ENCODE results near the gene GPR148. TPM values are rescaled to one million over a fixed set of nuclear protein-coding genes. Genes with fewer than 3 reads are reported as not detected.

Gene GPR148
- total and polyA plus RNA-seq, 4 experiments from 2014 or later, result not detected

- H3K36me3 ChIP-seq (ENCODE audit: insufficient read depth, low read length), result no peaks in the 10 kb centered on the region
- intact Hi-C loops (cut with micrococcal nuclease), result no loop called here
- DNase-seq, result no peak
- H3K9me3 ChIP-seq (ENCODE audit: control insufficient read depth in 1 of 2, low read length in 2 of 2), result no peaks in the 10 kb centered on the region
- no peaks in the 10 kb centered on the region for H3K4me1 ChIP-seq (ENCODE audit: insufficient read depth, low read length)
- no peaks in the 10 kb centered on the region for H3K36me3 Mint-ChIP-seq
- no peak overlapping the region for H3K4me3 ChIP-seq (ENCODE audit: low read length in 2 of 2)
- no peak overlapping the region for H3K4me3 Mint-ChIP-seq
- H3K27ac ChIP-seq (ENCODE audit: low read depth, low read length), result no peak overlapping the region
- H3K9me3 Mint-ChIP-seq, result peaks cover 0 to 12% (median 6%) of the 10 kb centered on the region in 8 donors
- H3K27me3 ChIP-seq (ENCODE audit: insufficient read depth, low read length), result no peaks in the 10 kb centered on the region
- ChIA-PET CTCF (ENCODE audit: partially characterized antibody) (no interaction called here), POLR2A (ENCODE audit: partially characterized antibody) (no interaction called here)
- H3K27me3 Mint-ChIP-seq, result peaks cover 1 to 4% of the 10 kb centered on the region in 2 donors
- peaks cover 0 to 1% (median 0%) of the 10 kb centered on the region in 4 donors for H3K4me1 Mint-ChIP-seq
- H3K27ac Mint-ChIP-seq, result no peak overlapping the region
Measured at GRCh38 chr2:130735200-130735599, 6.3 kb downstream of the GPR148 start.

- H3K27ac ChIP-seq (ENCODE audit: low read depth, low read length), result no peak overlapping the region
- ChIA-PET POLR2A (ENCODE audit: partially characterized antibody) (no interaction called here), CTCF (ENCODE audit: partially characterized antibody) (interaction anchor here (1.3 kb wide), 1 partner anchor 8 kb away, joined by 3 read pairs; no protein-coding TSS in a partner anchor)
- H3K4me1 ChIP-seq (ENCODE audit: insufficient read depth, low read length), result no peaks in the 10 kb centered on the region
- Mint-ChIP-seq H3K36me3 (no peaks in the 10 kb centered on the region), H3K27me3 (peaks cover 4 to 9% of the 10 kb centered on the region in 2 donors), H3K27ac (no peak overlapping the region), H3K4me1 (no peaks in the 10 kb centered on the region), H3K4me3 (no peak overlapping the region), H3K9me3 (peaks cover 0 to 12% (median 6%) of the 10 kb centered on the region in 8 donors)
- no peaks in the 10 kb centered on the region for H3K9me3 ChIP-seq (ENCODE audit: control insufficient read depth in 1 of 2, low read length in 2 of 2)
- no peaks in the 10 kb centered on the region for H3K36me3 ChIP-seq (ENCODE audit: insufficient read depth, low read length)
- no peaks in the 10 kb centered on the region for H3K27me3 ChIP-seq (ENCODE audit: insufficient read depth, low read length)
- intact Hi-C loops (cut with micrococcal nuclease), result no loop called here
- no peak for DNase-seq
- H3K4me3 ChIP-seq (ENCODE audit: low read length in 2 of 2), result no peak overlapping the region
Measured at GRCh38 chr2:130736487-130736886, 7.6 kb downstream of the GPR148 start.

GRCh38 chr2:130737592-130737991 lies 8.7 kb downstream of the GPR148 start:
- Histone ChIP-seq H3K9me3 (ENCODE audit: control insufficient read depth in 1 of 2, low read length in 2 of 2) (no peaks in the 10 kb centered on the region), H3K4me3 (ENCODE audit: low read length in 2 of 2) (no peak overlapping the region), H3K27ac (ENCODE audit: low read depth, low read length) (no peak overlapping the region), H3K4me1 (ENCODE audit: insufficient read depth, low read length) (no peaks in the 10 kb centered on the region), H3K36me3 (ENCODE audit: insufficient read depth, low read length) (no peaks in the 10 kb centered on the region), H3K27me3 (ENCODE audit: insufficient read depth, low read length) (no peaks in the 10 kb centered on the region)
- ChIA-PET POLR2A (ENCODE audit: partially characterized antibody) (no interaction called here), CTCF (ENCODE audit: partially characterized antibody) (interaction anchor here (1.3 kb wide), 1 partner anchor 10 kb away, joined by 3 read pairs; no protein-coding TSS in a partner anchor)
- Mint-ChIP-seq H3K27me3 (peaks cover 4 to 13% of the 10 kb centered on the region in 2 donors), H3K4me1 (no peaks in the 10 kb centered on the region), H3K9me3 (peaks cover 0 to 12% (median 6%) of the 10 kb centered on the region in 8 donors), H3K27ac (no peak overlapping the region), H3K36me3 (no peaks in the 10 kb centered on the region), H3K4me3 (no peak overlapping the region)
- intact Hi-C loops (cut with micrococcal nuclease), result no loop called here
- no peak for DNase-seq

- Mint-ChIP-seq H3K36me3 (no peaks in the 10 kb centered on the region), H3K27me3 (peaks cover 6 to 15% of the 10 kb centered on the region in 2 donors), H3K27ac (no peak overlapping the region), H3K4me1 (no peaks in the 10 kb centered on the region), H3K4me3 (no peak overlapping the region), H3K9me3 (peaks cover 0 to 3% (median 0%) of the 10 kb centered on the region in 8 donors)
- no peak for DNase-seq
- ChIA-PET CTCF (ENCODE audit: partially characterized antibody) (no interaction called here), POLR2A (ENCODE audit: partially characterized antibody) (no interaction called here)
- intact Hi-C loops (cut with micrococcal nuclease), result no loop called here
- Histone ChIP-seq H3K9me3 (ENCODE audit: control insufficient read depth in 1 of 2, low read length in 2 of 2) (no peaks in the 10 kb centered on the region), H3K4me1 (ENCODE audit: insufficient read depth, low read length) (no peaks in the 10 kb centered on the region), H3K27me3 (ENCODE audit: insufficient read depth, low read length) (no peaks in the 10 kb centered on the region), H3K27ac (ENCODE audit: low read depth, low read length) (no peak overlapping the region), H3K4me3 (ENCODE audit: low read length in 2 of 2) (no peak overlapping the region), H3K36me3 (ENCODE audit: insufficient read depth, low read length) (no peaks in the 10 kb centered on the region)
Measured at GRCh38 chr2:130740671-130741070, 11.8 kb downstream of the GPR148 start.

GRCh38 chr2:130743278-130743677 lies 14.4 kb downstream of the GPR148 start:
- Histone ChIP-seq H3K27me3 (ENCODE audit: insufficient read depth, low read length) (no peaks in the 10 kb centered on the region), H3K9me3 (ENCODE audit: control insufficient read depth in 1 of 2, low read length in 2 of 2) (no peaks in the 10 kb centered on the region), H3K27ac (ENCODE audit: low read depth, low read length) (no peak overlapping the region), H3K4me1 (ENCODE audit: insufficient read depth, low read length) (no peaks in the 10 kb centered on the region), H3K36me3 (ENCODE audit: insufficient read depth, low read length) (no peaks in the 10 kb centered on the region), H3K4me3 (ENCODE audit: low read length in 2 of 2) (no peak overlapping the region)
- POLR2A ChIA-PET (ENCODE audit: partially characterized antibody), result no interaction called here
- intact Hi-C loops (cut with micrococcal nuclease), result no loop called here
- CTCF ChIA-PET (ENCODE audit: partially characterized antibody), result no interaction called here
- Mint-ChIP-seq H3K4me1 (no peaks in the 10 kb centered on the region), H3K9me3 (peaks cover 0 to 3% (median 0%) of the 10 kb centered on the region in 8 donors), H3K36me3 (no peaks in the 10 kb centered on the region), H3K27me3 (peaks cover 7 to 15% of the 10 kb centered on the region in 2 donors), H3K27ac (no peak overlapping the region), H3K4me3 (no peak overlapping the region)
- no peak for DNase-seq

- H3K4me3 Mint-ChIP-seq, result no peak overlapping the region
Measured at GRCh38 chr2:130744287-130745117, 15.6 kb downstream of the GPR148 start.

GRCh38 chr2:130749078-130749477 lies 20.2 kb downstream of the GPR148 start:
- Histone ChIP-seq H3K9me3 (ENCODE audit: control insufficient read depth in 1 of 2, low read length in 2 of 2) (no peaks in the 10 kb centered on the region), H3K27ac (ENCODE audit: low read depth, low read length) (no peak overlapping the region), H3K36me3 (ENCODE audit: insufficient read depth, low read length) (no peaks in the 10 kb centered on the region), H3K4me3 (ENCODE audit: low read length in 2 of 2) (no peak overlapping the region), H3K4me1 (ENCODE audit: insufficient read depth, low read length) (no peaks in the 10 kb centered on the region), H3K27me3 (ENCODE audit: insufficient read depth, low read length) (no peaks in the 10 kb centered on the region)
- no peak for DNase-seq
- Mint-ChIP-seq H3K9me3 (peaks cover 0 to 3% (median 0%) of the 10 kb centered on the region in 8 donors), H3K27ac (no peak overlapping the region), H3K4me3 (no peak overlapping the region), H3K27me3 (peaks cover 8 to 20% of the 10 kb centered on the region in 2 donors), H3K4me1 (peaks cover 0 to 4% (median under 1%) of the 10 kb centered on the region in 4 donors), H3K36me3 (no peaks in the 10 kb centered on the region)
- intact Hi-C loops (cut with micrococcal nuclease), result no loop called here
- ChIA-PET CTCF (ENCODE audit: partially characterized antibody) (no interaction called here), POLR2A (ENCODE audit: partially characterized antibody) (no interaction called here)

More at GRCh38 chr2:130744287-130745117, 15.6 kb downstream of the GPR148 start:
- H3K4me3 ChIP-seq (ENCODE audit: low read length in 2 of 2), result no peak overlapping the region
- ChIA-PET CTCF (ENCODE audit: partially characterized antibody) (no interaction called here), POLR2A (ENCODE audit: partially characterized antibody) (no interaction called here)
- no peak for DNase-seq
- no peaks in the 10 kb centered on the region for H3K9me3 ChIP-seq (ENCODE audit: control insufficient read depth in 1 of 2, low read length in 2 of 2)
- H3K27ac ChIP-seq (ENCODE audit: low read depth, low read length), result no peak overlapping the region
- no peaks in the 10 kb centered on the region for H3K27me3 ChIP-seq (ENCODE audit: insufficient read depth, low read length)
- intact Hi-C loops (cut with micrococcal nuclease), result no loop called here
- Mint-ChIP-seq H3K27ac (no peak overlapping the region), H3K4me1 (no peaks in the 10 kb centered on the region), H3K9me3 (peaks cover 0 to 3% (median 0%) of the 10 kb centered on the region in 8 donors), H3K27me3 (peaks cover 5 to 14% of the 10 kb centered on the region in 2 donors), H3K36me3 (no peaks in the 10 kb centered on the region)
- no peaks in the 10 kb centered on the region for H3K36me3 ChIP-seq (ENCODE audit: insufficient read depth, low read length)
- H3K4me1 ChIP-seq (ENCODE audit: insufficient read depth, low read length), result no peaks in the 10 kb centered on the region

Measured in CD4-positive, alpha-beta memory T cell (primary cell).